NCI-H510A treated with DMSO at 0.1 percent for 48 hours (cell line): ENCODE results near the gene MEF2A.

Experiments
- DNase-seq: peaks from one replicate; lab custom pipeline; 2025; lab: John Stamatoyannopoulos, UW

The MEF2A gene

GRCh38 chr15:99606646-99607045 is 40.9 kb downstream of the MEF2A start:
- DNase-seq, result no peak

GRCh38 chr15:99613481-99613880 is 47.7 kb downstream of the MEF2A start:
- no peak for DNase-seq

- no peak for DNase-seq
Observed at GRCh38 chr15:99613887-99614647, 48.3 kb downstream of the MEF2A start.

- DNase-seq, result no peak
Observed at GRCh38 chr15:99614749-99615288, 49.0 kb downstream of the MEF2A start.

DNA sequence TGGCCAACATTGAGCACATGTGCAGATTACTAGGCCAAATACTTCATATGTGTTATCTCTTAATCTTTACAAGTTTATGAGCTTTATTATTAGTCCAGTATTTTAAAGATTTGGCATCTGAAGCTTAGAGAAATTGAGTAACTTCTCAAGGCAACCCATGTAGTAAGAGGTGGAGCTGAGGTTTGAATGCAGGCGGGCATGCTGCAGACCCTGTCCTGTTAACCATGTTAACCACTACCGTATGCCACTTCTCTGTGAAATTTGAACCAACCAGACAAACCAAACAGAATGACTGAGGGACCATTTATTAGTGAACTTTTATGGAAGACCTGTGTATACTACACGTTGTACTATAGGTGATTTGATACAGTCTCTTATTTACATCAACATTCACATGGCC is 49.7 kb downstream of the MEF2A start:
- DNase-seq, result no peak

- DNase-seq, result no peak
Observed at GRCh38 chr15:99616129-99616528, 50.3 kb downstream of the MEF2A start.

DNA sequence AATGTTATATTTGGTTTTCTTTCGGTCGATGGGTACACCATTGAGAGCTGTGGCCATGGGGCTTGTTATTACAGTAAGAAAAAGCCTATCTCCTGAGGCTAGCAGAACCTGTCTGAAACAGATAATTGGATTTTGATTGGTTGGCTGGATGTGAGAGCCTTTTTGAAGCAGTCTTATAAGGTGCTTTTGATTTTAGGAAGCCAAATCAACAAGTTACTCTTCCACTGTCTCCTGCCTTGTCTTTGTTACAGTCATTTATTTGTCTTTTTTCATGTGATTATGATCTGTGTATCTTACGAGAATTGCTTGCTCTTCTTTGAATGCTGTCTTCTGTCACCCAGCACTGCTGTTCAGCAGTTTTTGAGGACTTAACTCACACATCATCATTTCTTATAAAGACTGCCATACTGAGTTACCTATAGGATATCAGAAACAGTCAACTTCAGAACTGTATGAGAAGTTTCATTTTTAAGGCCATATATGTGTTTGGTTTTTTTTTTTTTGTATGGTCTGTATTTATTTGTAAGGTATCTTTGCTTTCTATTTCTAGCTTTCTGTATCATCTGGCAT is 51.1 kb downstream of the MEF2A start:
- no peak for DNase-seq

- DNase-seq, result no peak
Observed at GRCh38 chr15:99618941-99619411, 53.2 kb downstream of the MEF2A start.

DNA sequence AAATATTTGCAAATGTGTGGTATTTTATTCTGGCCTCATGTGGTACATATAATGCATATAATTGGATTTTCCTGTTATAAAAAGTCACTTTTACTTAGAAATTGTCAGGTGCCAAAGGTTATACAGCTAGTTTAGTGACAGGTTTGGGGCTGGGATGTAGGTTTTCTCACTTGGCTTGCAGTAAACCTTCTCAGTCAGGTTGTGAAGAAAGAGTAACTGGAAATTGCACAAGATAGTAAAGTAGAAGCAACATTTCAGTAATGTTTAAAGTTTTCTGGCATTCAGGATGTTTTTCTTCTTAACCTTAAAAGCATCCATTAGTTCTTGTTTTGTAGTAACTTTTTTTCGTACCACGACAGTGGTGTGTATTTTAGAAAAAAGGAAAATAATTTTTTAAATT is 53.9 kb downstream of the MEF2A start:
- no peak for DNase-seq

- DNase-seq, result no peak
Observed at GRCh38 chr15:99620178-99620577, 54.4 kb downstream of the MEF2A start.

- no peak for DNase-seq
Observed at GRCh38 chr15:99621767-99622166, 56.0 kb downstream of the MEF2A start.

GRCh38 chr15:99628374-99629001 is 62.7 kb downstream of the MEF2A start:
- DNase-seq, result no peak

DNA sequence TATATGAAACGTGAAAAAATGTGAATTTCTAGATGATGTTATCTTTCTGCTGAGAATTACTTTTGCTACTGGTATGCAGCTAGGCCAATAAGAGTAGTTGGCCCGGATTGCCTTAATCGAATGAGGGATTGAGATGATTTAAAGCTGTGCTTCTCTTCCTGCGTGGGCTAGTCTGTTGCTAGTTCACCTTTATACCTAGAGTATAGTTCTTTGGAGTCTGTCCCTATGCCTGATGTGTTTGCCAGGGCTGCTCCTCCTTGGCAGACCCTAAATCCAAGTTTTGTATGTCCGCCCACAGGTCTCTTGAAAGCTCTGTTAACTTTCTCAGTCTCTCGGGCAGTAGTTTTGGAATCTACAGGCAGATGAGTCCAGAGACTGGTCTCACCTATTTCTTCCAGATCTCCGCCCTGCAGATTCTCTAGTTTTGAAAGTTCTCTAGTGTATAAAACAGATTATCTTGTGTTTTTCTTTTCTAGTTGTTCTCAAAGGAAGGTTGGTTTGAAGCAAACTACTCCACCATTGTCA is 64.9 kb downstream of the MEF2A start:
- DNase-seq, result no peak

- DNase-seq, result no peak
Observed at GRCh38 chr15:99631255-99631654, 65.5 kb downstream of the MEF2A start.

DNA sequence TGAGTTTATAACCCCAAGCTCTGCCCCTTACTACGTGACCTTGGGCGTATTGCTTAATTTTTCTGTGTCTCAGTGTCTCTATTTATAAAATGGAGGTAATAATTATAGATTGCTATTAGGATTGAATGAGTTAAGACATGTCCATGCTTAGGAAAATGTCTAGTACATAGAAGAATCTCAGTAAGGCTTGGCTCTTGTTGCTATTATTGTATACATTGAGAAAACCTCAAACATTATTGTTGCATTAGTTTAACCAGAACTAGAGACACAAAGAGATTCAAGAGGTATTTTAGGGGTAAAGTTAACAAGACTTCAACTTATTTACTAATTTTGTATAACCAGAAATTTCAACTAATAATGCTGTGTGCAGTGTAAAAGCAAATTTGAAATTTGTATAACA is 66.7 kb downstream of the MEF2A start:
- DNase-seq, result no peak

GRCh38 chr15:99633655-99634054 is 67.9 kb downstream of the MEF2A start:
- no peak for DNase-seq

GRCh38 chr15:99634576-99634975 is 68.8 kb downstream of the MEF2A start:
- no peak for DNase-seq

- DNase-seq, result no peak
Observed at GRCh38 chr15:99635145-99635544, 69.4 kb downstream of the MEF2A start.

- DNase-seq, result no peak
Observed at GRCh38 chr15:99635794-99636193, 70.0 kb downstream of the MEF2A start.

- DNase-seq, result no peak
Observed at GRCh38 chr15:99644913-99645542, 79.2 kb downstream of the MEF2A start.

DNA sequence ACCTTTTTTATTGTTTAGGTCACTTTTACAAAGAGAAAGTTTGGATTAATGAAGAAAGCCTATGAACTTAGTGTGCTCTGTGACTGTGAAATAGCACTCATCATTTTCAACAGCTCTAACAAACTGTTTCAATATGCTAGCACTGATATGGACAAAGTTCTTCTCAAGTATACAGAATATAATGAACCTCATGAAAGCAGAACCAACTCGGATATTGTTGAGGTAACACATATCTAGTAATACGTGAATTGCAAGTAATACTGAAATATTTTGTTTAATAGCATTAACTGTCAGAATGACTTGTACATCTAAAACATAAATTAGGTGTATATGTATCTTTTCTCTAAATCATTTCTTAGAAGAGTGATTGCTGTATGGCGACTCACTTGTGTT is 79.8 kb downstream of the MEF2A start:
- no peak for DNase-seq

- DNase-seq, result no peak
Observed at GRCh38 chr15:99645951-99646350, 80.2 kb downstream of the MEF2A start.
